Measurements from ENCODE around the gene SNX9.

DNA sequence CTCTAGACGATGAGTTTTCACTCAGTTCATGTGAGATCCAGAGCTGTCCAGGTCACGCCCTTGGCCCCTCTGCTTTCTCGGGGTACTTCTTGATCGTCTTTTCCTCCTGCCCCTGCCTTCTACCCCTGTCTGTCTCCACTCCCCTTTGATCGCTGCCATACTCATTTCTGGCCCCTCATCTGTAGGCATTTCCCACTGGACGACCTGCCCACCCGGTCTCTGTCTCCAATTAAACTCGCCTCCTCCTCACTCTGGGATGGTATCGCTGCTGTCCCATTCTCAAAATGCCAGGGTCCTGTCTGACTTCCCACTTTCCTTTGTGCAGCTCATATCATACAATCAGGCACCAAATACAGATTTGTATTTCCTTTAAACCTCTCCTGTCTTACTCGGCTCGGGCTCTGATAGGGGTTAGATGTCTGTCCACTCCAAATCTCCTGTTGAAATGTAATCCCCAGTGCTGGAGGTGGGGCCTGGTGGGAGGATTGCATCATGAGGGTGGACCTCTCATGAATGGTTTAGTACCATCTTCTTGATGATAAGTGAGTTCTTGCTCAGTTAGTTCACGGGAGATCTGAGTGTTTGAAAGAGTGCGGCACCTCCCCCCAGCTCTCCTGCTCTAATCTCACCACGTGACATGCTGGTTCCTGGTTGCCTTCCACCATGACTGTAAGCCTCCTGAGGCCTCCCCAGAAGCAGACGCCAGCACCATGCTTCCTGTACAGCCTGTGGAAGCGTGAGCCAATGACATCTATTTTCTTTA lies 155.2 kb downstream of the SNX9 start:
- TF ChIP-seq, protein P1, sequence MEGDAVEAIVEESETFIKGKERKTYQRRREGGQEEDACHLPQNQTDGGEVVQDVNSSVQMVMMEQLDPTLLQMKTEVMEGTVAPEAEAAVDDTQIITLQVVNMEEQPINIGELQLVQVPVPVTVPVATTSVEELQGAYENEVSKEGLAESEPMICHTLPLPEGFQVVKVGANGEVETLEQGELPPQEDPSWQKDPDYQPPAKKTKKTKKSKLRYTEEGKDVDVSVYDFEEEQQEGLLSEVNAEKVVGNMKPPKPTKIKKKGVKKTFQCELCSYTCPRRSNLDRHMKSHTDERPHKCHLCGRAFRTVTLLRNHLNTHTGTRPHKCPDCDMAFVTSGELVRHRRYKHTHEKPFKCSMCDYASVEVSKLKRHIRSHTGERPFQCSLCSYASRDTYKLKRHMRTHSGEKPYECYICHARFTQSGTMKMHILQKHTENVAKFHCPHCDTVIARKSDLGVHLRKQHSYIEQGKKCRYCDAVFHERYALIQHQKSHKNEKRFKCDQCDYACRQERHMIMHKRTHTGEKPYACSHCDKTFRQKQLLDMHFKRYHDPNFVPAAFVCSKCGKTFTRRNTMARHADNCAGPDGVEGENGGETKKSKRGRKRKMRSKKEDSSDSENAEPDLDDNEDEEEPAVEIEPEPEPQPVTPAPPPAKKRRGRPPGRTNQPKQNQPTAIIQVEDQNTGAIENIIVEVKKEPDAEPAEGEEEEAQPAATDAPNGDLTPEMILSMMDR (IDR thresholded peaks at IDR 0.05 in 2 of 3, conservative IDR thresholded peaks at IDR 0.05 in 1 of 3; ENCODE audit: control insufficient read depth in 2 of 3, extremely low read depth in 1 of 3, insufficient read depth in 1 of 3, low read depth in 3 of 3, low read length in 3 of 3): no peak
- TF ChIP-seq POLR2A (IDR thresholded peaks at IDR 0.05; ENCODE audit: low read depth, low read length) (no peak), EGR1 (IDR thresholded peaks at IDR 0.05; ENCODE audit: borderline replicate concordance in 1 of 2, low read depth in 2 of 2, low read length in 2 of 2) (no peak)
- TF ChIP-seq, protein P2, sequence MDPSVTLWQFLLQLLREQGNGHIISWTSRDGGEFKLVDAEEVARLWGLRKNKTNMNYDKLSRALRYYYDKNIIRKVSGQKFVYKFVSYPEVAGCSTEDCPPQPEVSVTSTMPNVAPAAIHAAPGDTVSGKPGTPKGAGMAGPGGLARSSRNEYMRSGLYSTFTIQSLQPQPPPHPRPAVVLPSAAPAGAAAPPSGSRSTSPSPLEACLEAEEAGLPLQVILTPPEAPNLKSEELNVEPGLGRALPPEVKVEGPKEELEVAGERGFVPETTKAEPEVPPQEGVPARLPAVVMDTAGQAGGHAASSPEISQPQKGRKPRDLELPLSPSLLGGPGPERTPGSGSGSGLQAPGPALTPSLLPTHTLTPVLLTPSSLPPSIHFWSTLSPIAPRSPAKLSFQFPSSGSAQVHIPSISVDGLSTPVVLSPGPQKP (IDR thresholded peaks at IDR 0.05; ENCODE audit: low read depth, low read length): no peak
